KMS-11 (cell line): ENCODE results near the gene MAN1B1.
"Not testable (repeated sequence)": the region's sequence is repeated elsewhere in the genome, so short reads cannot be mapped to it uniquely, and the experiment has no call there.

ENCODE experiments used
- H2AFZ ChIP-seq: fragments of 200-600 bp; sonication (generic); 2 replicates; pipeline ENCODE4 v1.6.1; 2016; ENCODE audit warnings: antibody characterized with exemption, mixed run types, low read depth
- H3K27ac ChIP-seq: fragments of 200-600 bp; sonication (generic); 2 replicates; pipeline ENCODE4 v1.6.1; 2016; ENCODE audit warnings: mild to moderate bottlenecking, mixed run types
- H3K27me3 ChIP-seq: fragments of 200-600 bp; sonication (generic); 2 replicates; pipeline ENCODE4 v1.6.1; 2017; ENCODE audit warnings: mild to moderate bottlenecking, low read depth, mixed run types, moderate library complexity; ENCODE audit not compliant: insufficient read depth
- H3K36me3 ChIP-seq: fragments of 200-600 bp; sonication (generic); 2 replicates; pipeline ENCODE4 v1.6.1; 2017; ENCODE audit warnings: mild to moderate bottlenecking, mixed run types; ENCODE audit not compliant: insufficient read depth
- H3K4me1 ChIP-seq: fragments of 200-600 bp; sonication (generic); 2 replicates; pipeline ENCODE4 v1.6.1; 2016; ENCODE audit warnings: mild to moderate bottlenecking, low read depth, mixed run types; ENCODE audit not compliant: poor library complexity, severe bottlenecking
- H3K4me2 ChIP-seq: fragments of 200-600 bp; sonication (generic); 2 replicates; pipeline ENCODE4 v1.7.0; 2016; ENCODE audit warnings: mild to moderate bottlenecking, mixed run types
- H3K4me3 ChIP-seq: fragments of 200-600 bp; sonication (generic); IDR thresholded peaks from 2 replicates; pipeline ENCODE4 v1.6.1; 2017; ENCODE audit warnings: low read depth, low read length, mixed read lengths; ENCODE audit not compliant: insufficient read depth
- H3K79me2 ChIP-seq: fragments of 200-600 bp; sonication (generic); 2 replicates; pipeline ENCODE4 v1.6.1; 2016; ENCODE audit warnings: low read depth, mixed run types; ENCODE audit not compliant: insufficient read depth
- H3K9ac ChIP-seq: fragments of 200-600 bp; sonication (generic); 2 replicates; pipeline ENCODE4 v1.6.1; 2016; ENCODE audit warnings: mild to moderate bottlenecking, mixed run types
- H4K20me1 ChIP-seq: fragments of 200-600 bp; sonication (generic); 2 replicates; pipeline ENCODE4 v1.6.1; 2016; ENCODE audit warnings: mild to moderate bottlenecking, mixed run types; ENCODE audit not compliant: insufficient read depth
- TF ChIP-seq, protein P1 (sequence below): fragments of 200-600 bp; sonication (generic); conservative IDR thresholded peaks from 2 replicates; pipeline ENCODE4 v1.6.1; 2017; ENCODE audit warnings: low read depth, mild to moderate bottlenecking, antibody characterized with exemption, low read length, moderate library complexity, mixed read lengths

The MAN1B1 gene

DNA sequence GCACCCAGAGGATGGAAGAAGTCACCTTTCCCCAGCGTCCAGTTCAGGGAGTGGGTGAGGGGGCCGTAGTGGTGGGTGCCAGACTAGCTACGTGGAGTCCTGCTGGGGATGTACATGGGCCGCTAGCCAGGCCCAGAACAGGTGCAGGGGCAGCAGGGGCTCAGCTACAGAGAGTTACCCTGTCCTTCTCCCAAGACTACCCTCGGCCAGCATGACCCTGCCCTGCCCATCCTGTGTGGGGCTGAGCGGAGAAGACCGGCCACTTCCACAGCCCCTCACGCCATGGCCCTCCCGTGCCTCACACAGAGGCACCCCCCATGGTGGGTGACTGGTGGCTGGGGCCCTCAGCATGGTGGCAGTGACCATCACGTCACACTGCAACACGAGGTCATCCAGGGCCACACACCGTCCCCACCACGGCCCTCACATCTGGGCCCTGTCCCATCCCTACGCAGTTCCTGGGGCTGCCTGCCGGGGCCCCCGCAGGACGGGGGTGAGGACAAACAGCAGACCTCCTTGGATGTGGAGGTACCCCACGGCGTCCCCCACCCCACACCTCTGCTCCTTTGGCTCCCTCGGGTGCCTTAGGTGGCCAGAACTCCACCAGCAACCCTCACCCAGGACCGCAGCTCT, 28.7 kb downstream of the MAN1B1 start:
- no peak overlapping the region for H3K4me3 ChIP-seq
- TF ChIP-seq, protein P1, sequence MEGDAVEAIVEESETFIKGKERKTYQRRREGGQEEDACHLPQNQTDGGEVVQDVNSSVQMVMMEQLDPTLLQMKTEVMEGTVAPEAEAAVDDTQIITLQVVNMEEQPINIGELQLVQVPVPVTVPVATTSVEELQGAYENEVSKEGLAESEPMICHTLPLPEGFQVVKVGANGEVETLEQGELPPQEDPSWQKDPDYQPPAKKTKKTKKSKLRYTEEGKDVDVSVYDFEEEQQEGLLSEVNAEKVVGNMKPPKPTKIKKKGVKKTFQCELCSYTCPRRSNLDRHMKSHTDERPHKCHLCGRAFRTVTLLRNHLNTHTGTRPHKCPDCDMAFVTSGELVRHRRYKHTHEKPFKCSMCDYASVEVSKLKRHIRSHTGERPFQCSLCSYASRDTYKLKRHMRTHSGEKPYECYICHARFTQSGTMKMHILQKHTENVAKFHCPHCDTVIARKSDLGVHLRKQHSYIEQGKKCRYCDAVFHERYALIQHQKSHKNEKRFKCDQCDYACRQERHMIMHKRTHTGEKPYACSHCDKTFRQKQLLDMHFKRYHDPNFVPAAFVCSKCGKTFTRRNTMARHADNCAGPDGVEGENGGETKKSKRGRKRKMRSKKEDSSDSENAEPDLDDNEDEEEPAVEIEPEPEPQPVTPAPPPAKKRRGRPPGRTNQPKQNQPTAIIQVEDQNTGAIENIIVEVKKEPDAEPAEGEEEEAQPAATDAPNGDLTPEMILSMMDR, result no peak
- no peak overlapping the region for H3K27ac ChIP-seq
- no peak overlapping the region for H3K9ac ChIP-seq
- H4K20me1 ChIP-seq, result no peaks in the 10 kb centered on the region
- H3K79me2 ChIP-seq, result no peaks in the 10 kb centered on the region
- H2AFZ ChIP-seq, result no peak overlapping the region
- H3K4me1 ChIP-seq, result peaks cover 8% of the 10 kb centered on the region
- H3K36me3 ChIP-seq, result no peaks in the 10 kb centered on the region
- H3K27me3 ChIP-seq, result peaks cover 48% of the 10 kb centered on the region
- H3K4me2 ChIP-seq, result no peak overlapping the region

DNA sequence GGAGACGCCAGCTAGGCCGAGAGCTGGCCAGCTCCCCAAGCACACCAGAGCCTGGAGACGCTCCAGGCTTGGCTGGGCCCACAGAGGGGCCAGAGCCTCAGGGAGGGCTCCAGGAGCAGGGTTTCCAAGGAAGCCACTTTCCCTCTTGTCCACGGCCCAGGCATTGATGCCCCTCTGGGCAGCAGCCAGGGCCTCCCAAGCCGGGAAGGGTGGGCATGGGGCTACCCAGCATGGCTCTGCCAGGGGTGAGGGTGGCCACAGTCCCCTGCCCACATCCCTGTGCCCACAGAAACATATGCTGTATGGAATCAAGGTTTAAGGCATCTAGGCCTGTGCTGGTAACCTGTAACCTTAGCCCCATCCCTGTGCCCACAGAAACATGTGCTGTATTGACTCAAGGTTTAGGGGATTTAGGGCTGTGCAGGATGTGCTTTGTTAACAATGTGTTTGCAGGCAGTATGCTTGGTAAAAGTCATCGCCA, 29.3 kb downstream of the MAN1B1 start:
- H3K27me3 ChIP-seq, result peaks cover 53% of the 10 kb centered on the region
- H3K36me3 ChIP-seq, result no peaks in the 10 kb centered on the region
- H2AFZ ChIP-seq, result no peak overlapping the region
- no peak overlapping the region for H3K4me2 ChIP-seq
- TF ChIP-seq, protein P1, result no peak
- no peak overlapping the region for H3K9ac ChIP-seq
- no peaks in the 10 kb centered on the region for H4K20me1 ChIP-seq
- H3K4me3 ChIP-seq, result no peak overlapping the region
- no peaks in the 10 kb centered on the region for H3K79me2 ChIP-seq
- peaks cover 12% of the 10 kb centered on the region for H3K4me1 ChIP-seq
- H3K27ac ChIP-seq, result no peak overlapping the region

DNA sequence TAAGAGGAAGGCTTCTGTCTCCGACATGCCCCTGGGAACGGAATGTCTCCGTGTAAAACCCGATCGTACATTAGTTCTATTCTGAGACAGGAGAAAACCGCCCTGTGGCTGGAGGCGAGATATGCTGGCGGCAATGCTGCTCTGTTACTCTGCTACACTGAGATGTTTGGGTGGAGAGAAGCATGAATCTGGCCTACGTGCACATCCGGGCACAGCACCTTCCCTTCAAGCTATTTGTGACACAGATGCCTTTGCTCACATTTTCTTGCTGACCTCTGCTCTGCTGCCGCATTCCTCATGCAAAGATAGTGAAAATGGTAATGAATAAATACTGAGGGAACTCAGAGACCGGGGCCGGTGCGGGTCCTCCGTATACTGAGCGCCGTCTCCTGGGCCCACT, 29.9 kb downstream of the MAN1B1 start:
- H3K27me3 ChIP-seq, result peaks cover 57% of the 10 kb centered on the region
- H3K4me2 ChIP-seq, result no peak overlapping the region
- H3K79me2 ChIP-seq, result no peaks in the 10 kb centered on the region
- H3K36me3 ChIP-seq, result no peaks in the 10 kb centered on the region
- TF ChIP-seq, protein P1, result no peak
- H3K4me1 ChIP-seq, result peaks cover 16% of the 10 kb centered on the region
- H3K27ac ChIP-seq, result no peak overlapping the region
- no peak overlapping the region for H2AFZ ChIP-seq
- no peak overlapping the region for H3K4me3 ChIP-seq
- no peak overlapping the region for H3K9ac ChIP-seq
- H4K20me1 ChIP-seq, result no peaks in the 10 kb centered on the region

DNA sequence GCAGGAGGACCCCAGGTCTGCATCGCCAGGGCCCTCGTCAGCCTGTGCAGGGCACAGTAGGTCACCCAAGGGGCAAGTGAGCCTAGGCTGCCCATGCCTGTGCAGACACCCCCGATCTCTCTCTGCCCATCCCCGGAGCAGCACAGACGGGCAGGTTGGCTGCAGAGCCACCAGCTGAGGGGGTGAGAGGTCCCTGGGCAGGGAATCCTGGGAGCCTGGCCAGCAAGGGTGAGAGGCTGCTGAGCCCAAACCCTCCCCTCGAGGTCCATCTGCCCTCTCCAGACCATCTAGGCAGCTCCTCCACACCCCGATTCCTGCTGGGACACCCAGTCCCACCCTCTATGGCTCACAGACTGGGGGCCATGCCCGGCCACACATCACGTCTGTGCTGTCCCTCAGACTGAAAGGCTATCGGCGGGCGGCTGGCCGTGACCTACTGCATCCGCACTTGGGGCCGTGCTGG, 30.5 kb downstream of the MAN1B1 start:
- Histone ChIP-seq H3K79me2 (no peaks in the 10 kb centered on the region), H3K4me1 (peaks cover 19% of the 10 kb centered on the region), H3K27me3 (peaks cover 63% of the 10 kb centered on the region), H3K4me3 (no peak overlapping the region), H4K20me1 (no peaks in the 10 kb centered on the region), H3K27ac (no peak overlapping the region), H2AFZ (no peak overlapping the region), H3K36me3 (no peaks in the 10 kb centered on the region), H3K4me2 (no peak overlapping the region), H3K9ac (no peak overlapping the region)
- TF ChIP-seq, protein P1, result no peak

DNA sequence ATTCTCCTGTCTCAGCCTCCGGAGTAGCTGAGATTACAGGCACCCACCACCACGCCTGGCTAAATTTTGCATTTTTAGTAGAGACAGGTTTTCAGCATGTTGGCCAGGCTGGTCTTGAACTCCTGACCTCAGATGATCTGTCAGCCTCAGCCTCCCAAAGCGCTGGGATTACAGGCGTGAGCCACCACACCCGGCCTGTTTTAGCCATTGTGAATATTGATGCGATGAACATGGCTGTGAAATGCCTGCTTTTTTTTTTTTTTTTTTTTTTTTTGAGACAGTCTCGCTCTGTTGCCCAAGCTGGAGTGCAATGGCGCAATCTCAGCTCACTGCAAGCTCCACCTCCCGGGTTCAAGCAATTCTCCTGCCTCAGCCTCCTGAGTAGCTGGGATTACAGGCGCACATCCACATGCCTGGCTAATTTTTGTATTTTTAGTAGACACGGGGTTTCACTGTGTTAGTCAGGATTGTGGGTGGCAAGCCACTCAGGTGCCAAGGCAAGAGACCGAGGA, 31.4 kb downstream of the MAN1B1 start:
- not testable (repeated sequence) for H4K20me1 ChIP-seq, H3K4me2 ChIP-seq, H3K9ac ChIP-seq, H2AFZ ChIP-seq, H3K36me3 ChIP-seq, H3K4me3 ChIP-seq, H3K79me2 ChIP-seq, H3K27ac ChIP-seq
- Histone ChIP-seq H3K27me3 (peaks cover 72% of the 10 kb centered on the region), H3K4me1 (peaks cover 26% of the 10 kb centered on the region)

DNA sequence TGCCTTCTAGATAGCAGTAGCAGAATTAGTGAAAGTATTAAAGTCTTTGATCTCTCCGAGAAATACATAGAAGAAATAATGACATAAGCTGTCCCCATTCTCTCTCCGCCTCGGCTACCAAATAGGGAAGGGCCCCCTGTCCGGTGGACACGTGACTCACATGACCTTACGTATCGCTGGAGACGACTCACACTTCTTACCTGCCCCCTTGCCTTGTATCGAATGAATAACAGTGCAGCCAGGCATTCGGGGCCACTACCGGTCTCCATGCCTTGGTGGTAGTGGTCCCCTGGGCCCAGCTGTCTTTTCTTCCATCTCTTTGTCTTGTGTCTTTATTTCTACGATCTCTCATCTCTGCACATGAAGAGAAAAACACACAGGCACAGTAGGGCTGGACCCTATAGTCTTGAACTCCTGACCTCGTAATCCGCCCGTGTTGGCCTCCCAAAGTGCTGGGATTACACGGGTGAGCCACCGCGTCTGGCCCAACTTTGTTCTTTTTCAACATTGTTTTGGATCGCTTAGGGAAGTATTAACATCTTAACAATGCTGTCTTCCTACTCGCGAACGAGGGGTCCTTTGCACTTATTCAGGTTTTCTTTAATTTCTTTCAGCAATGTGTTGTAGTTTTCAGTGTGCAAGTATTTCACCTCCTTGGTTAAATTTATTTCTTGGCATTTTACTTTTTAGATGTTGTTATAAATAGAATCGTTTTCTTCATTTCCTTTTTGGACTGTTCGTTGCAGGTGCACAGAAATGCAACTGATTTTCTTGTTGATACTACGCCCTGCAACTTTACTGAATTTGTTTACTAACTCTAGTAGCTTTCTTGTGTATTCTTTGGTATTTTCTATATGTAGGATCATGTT, 35.4 kb downstream of the MAN1B1 start:
- not testable (repeated sequence) for H2AFZ ChIP-seq, H3K36me3 ChIP-seq, H3K4me2 ChIP-seq, H3K79me2 ChIP-seq, H4K20me1 ChIP-seq, H3K4me3 ChIP-seq, H3K9ac ChIP-seq, H3K27ac ChIP-seq
- Histone ChIP-seq H3K27me3 (peaks cover 87% of the 10 kb centered on the region), H3K4me1 (peaks cover 32% of the 10 kb centered on the region)
